Muscle layer of duodenum (tissue), 2 donors: Measurements from ENCODE around the gene BEST2.

Source experiments
- H3K27ac ChIP-seq: one replicate; pipeline ENCODE4 v1.7.0; 2013; ENCODE audit warnings: mild to moderate bottlenecking, low read length
- H3K27me3 ChIP-seq: one replicate; pipeline ENCODE4 v1.7.0; 2013; ENCODE audit warnings: low read depth, mild to moderate bottlenecking, control low read depth, low read length
- H3K36me3 ChIP-seq, 2 donors: one replicate each; pipeline ENCODE4 v1.7.0; 2013; ENCODE audit warnings: low read length in 2 of 2, control low read depth in 1 of 2, mild to moderate bottlenecking in 1 of 2; ENCODE audit not compliant: insufficient read depth in 2 of 2, control insufficient read depth in 1 of 2
- H3K4me1 ChIP-seq, 2 donors: one replicate each; pipeline ENCODE4 v1.7.0; 2013; ENCODE audit warnings: low read length in 2 of 2, mild to moderate bottlenecking in 2 of 2, control low read depth in 1 of 2, moderate library complexity in 1 of 2; ENCODE audit not compliant: insufficient read depth in 2 of 2, control insufficient read depth in 1 of 2
- H3K4me3 ChIP-seq, 2 donors: one replicate each; pipeline ENCODE4 v1.7.0; 2013; ENCODE audit warnings: low read length in 2 of 2, low read depth in 1 of 2, mild to moderate bottlenecking in 1 of 2
- H3K9me3 ChIP-seq, 2 donors: one replicate each; pipeline ENCODE4 v1.7.0; 2013; ENCODE audit warnings: low read length in 2 of 2, control low read depth in 1 of 2, mild to moderate bottlenecking in 1 of 2; ENCODE audit not compliant: control insufficient read depth in 1 of 2
- donor health status: healthy.

Gene BEST2

DNA sequence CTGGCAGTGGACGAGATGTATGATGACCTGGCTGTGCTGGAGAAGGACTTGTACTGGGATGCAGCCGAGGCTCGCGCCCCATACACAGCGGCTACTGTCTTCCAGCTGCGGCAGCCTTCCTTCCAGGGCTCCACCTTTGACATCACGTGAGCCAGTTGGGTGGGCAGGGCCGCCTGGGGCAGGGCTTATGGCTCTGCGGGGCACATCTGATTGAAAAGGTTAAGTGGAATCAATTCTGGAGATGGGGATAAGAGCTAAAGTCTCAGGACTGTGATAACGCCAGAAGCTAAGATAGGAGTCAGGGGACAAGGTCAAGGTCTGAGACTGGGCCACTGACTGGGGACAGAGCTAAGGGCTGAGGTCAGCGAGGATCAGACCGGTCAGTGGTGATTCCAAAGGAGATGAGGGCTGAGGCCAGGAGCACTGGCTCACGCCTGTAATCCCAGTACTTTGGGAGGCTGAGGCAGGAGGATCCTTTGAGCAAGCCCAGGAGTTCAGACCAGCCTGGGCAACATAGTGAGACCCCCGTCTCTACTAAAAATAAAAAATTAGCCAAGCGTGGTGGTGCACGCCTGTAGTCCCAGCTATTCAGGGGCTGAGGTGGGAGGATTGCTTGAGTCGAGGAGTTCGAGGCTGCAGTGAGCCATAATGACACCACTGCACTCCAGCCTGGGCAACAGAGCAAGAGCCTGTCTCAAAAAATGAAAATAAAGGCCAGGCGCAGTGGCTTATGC lies 4.7 kb downstream of the BEST2 start:
- H3K27ac ChIP-seq = no peak overlapping the region
- peaks cover 6% of the 10 kb centered on the region for H3K27me3 ChIP-seq
- no peaks in the 10 kb centered on the region for H3K9me3 ChIP-seq
- no peak overlapping the region for H3K4me3 ChIP-seq
- H3K4me1 ChIP-seq = peaks cover 0 to 4% of the 10 kb centered on the region in 2 donors
- no peaks in the 10 kb centered on the region for H3K36me3 ChIP-seq

GRCh38 chr19:12757544-12758274 lies 6.1 kb downstream of the BEST2 start:
- Histone ChIP-seq H3K4me3 (peak overlapping the region in 1 of 2 donors; percentile 55), H3K27me3 (peaks cover 6% of the 10 kb centered on the region), H3K27ac (no peak overlapping the region), H3K9me3 (no peaks in the 10 kb centered on the region), H3K36me3 (no peaks in the 10 kb centered on the region), H3K4me1 (peaks cover 0 to 4% of the 10 kb centered on the region in 2 donors)

- peaks cover 0 to 13% of the 10 kb centered on the region in 2 donors for H3K36me3 ChIP-seq
- H3K4me3 ChIP-seq = no peak overlapping the region
- H3K27ac ChIP-seq = no peak overlapping the region
- H3K9me3 ChIP-seq = no peaks in the 10 kb centered on the region
- no peaks in the 10 kb centered on the region for H3K27me3 ChIP-seq
- peaks cover 0 to 4% of the 10 kb centered on the region in 2 donors for H3K4me1 ChIP-seq
Measured at GRCh38 chr19:12759686-12760085, 8.1 kb downstream of the BEST2 start.

DNA sequence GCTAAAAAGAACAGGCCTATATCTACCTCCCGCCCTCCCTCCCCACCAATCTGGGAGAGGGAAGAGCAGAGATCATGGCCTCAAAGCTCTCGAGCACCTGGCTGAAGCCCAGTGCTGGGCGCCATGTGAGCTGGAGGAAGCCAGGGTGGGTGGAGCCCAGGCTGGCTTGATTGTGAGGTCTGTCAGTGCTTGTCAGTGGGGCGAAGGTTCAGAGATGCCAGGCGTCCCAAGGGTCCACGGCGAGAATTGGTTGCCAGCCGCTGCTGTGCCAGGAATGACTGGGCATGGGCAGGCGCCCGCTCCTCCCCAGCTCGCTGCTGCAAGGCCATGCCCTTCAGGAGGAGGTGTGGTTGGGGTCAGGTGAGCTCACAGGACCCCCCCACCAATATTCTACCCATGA lies 11.5 kb downstream of the BEST2 start:
- no peak overlapping the region for H3K27ac ChIP-seq
- H3K9me3 ChIP-seq = no peaks in the 10 kb centered on the region
- peaks cover 0 to 29% of the 10 kb centered on the region in 2 donors for H3K36me3 ChIP-seq
- no peak overlapping the region for H3K4me3 ChIP-seq
- H3K4me1 ChIP-seq = no peaks in the 10 kb centered on the region
- H3K27me3 ChIP-seq = no peaks in the 10 kb centered on the region

DNA sequence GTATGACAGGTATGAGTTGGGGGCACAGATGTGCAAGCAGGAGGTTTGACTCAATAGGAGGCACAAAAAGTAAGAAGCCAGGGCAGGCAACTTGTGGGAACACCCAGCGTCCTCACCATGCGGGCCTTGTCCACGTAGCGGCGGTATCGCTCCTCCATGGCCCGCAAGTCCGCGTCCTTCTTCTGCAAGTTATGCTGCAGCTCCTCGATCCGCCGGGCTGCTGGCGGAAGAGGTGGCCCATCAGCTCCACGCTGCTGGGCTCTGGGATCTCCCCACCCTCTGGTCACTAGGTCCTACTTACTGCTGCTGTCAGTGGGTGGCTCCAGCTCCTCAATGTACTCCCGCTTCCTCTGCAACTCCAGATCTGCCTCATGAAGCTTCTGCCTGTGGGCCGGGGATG lies 13.1 kb downstream of the BEST2 start:
- Histone ChIP-seq H3K27me3 (no peaks in the 10 kb centered on the region), H3K4me1 (no peaks in the 10 kb centered on the region), H3K4me3 (no peak overlapping the region), H3K36me3 (peaks cover 0 to 34% of the 10 kb centered on the region in 2 donors), H3K9me3 (no peaks in the 10 kb centered on the region), H3K27ac (no peak overlapping the region)

- Histone ChIP-seq H3K9me3 (no peaks in the 10 kb centered on the region), H3K4me3 (peak overlapping the region in 1 of 2 donors; percentile 61), H3K4me1 (no peaks in the 10 kb centered on the region), H3K27ac (no peak overlapping the region), H3K27me3 (no peaks in the 10 kb centered on the region), H3K36me3 (peaks cover 0 to 38% of the 10 kb centered on the region in 2 donors)
Measured at GRCh38 chr19:12766051-12766521, 14.5 kb downstream of the BEST2 start.

DNA sequence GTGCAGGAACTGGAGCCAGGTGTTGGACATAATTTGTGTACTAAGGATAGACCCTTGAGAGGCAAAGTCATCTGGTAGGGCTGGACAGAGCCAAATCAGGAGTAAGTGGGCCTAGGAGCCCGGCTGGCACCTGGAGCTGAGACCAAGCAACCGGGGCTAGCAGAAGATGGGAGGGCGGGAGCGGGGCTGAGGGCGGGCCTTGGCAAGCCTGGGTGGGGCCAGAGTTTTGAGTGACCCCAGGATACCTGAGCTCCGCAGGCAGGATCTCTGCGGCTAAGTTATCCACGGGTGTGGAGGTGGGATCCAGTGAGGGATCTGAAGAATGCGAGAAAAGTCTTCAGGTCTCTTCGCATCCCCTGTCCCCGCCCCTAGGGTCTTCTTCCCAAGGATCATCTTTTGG lies 15.6 kb downstream of the BEST2 start:
- no peaks in the 10 kb centered on the region for H3K4me1 ChIP-seq

GRCh38 chr19:12767666-12768065 lies 16.1 kb downstream of the BEST2 start:
- Histone ChIP-seq H3K4me1 (no peaks in the 10 kb centered on the region), H3K9me3 (no peaks in the 10 kb centered on the region), H3K27ac (no peak overlapping the region), H3K36me3 (peaks cover 0 to 38% of the 10 kb centered on the region in 2 donors), H3K4me3 (no peak overlapping the region), H3K27me3 (no peaks in the 10 kb centered on the region)

More for the DNA sequence above, 15.6 kb downstream of the BEST2 start:
- Histone ChIP-seq H3K27me3 (no peaks in the 10 kb centered on the region), H3K4me3 (no peak overlapping the region), H3K36me3 (peaks cover 0 to 38% of the 10 kb centered on the region in 2 donors), H3K9me3 (no peaks in the 10 kb centered on the region), H3K27ac (no peak overlapping the region)

GRCh38 chr19:12769689-12770088 lies 18.1 kb downstream of the BEST2 start:
- Histone ChIP-seq H3K27ac (no peak overlapping the region), H3K4me1 (no peaks in the 10 kb centered on the region), H3K9me3 (no peaks in the 10 kb centered on the region), H3K4me3 (no peak overlapping the region), H3K36me3 (peaks cover 0 to 25% of the 10 kb centered on the region in 2 donors), H3K27me3 (no peaks in the 10 kb centered on the region)

GRCh38 chr19:12770922-12771321 lies 19.3 kb downstream of the BEST2 start:
- Histone ChIP-seq H3K4me1 (peaks cover 0 to 5% of the 10 kb centered on the region in 2 donors), H3K27me3 (no peaks in the 10 kb centered on the region), H3K36me3 (peaks cover 0 to 20% of the 10 kb centered on the region in 2 donors), H3K9me3 (no peaks in the 10 kb centered on the region), H3K27ac (no peak overlapping the region), H3K4me3 (no peak overlapping the region)

GRCh38 chr19:12772323-12772722 lies 20.7 kb downstream of the BEST2 start:
- H3K36me3 ChIP-seq = peaks cover 0 to 15% of the 10 kb centered on the region in 2 donors
- no peak overlapping the region for H3K27ac ChIP-seq

More at GRCh38 chr19:12772323-12772722, 20.7 kb downstream of the BEST2 start:
- no peaks in the 10 kb centered on the region for H3K9me3 ChIP-seq
- no peak overlapping the region for H3K4me3 ChIP-seq
- no peaks in the 10 kb centered on the region for H3K27me3 ChIP-seq
- H3K4me1 ChIP-seq = peaks cover 0 to 7% of the 10 kb centered on the region in 2 donors
